B cell (primary cell): ENCODE measurements around the gene CPNE2.

Experiments used
- CTCF ChIP-seq: fragments of 200-600 bp; IDR thresholded peaks from one replicate; pipeline ENCODE4 v1.8.0; 2022; ENCODE audit warnings: antibody characterized with exemption, mild to moderate bottlenecking
- EZH2 ChIP-seq: IDR thresholded peaks from 2 replicates; pipeline ENCODE4 v1.6.1; 2012; ENCODE audit warnings: borderline replicate concordance, low read depth, mild to moderate bottlenecking, moderate library complexity, low read length; ENCODE audit not compliant: insufficient read depth, poor library complexity, severe bottlenecking

DNA sequence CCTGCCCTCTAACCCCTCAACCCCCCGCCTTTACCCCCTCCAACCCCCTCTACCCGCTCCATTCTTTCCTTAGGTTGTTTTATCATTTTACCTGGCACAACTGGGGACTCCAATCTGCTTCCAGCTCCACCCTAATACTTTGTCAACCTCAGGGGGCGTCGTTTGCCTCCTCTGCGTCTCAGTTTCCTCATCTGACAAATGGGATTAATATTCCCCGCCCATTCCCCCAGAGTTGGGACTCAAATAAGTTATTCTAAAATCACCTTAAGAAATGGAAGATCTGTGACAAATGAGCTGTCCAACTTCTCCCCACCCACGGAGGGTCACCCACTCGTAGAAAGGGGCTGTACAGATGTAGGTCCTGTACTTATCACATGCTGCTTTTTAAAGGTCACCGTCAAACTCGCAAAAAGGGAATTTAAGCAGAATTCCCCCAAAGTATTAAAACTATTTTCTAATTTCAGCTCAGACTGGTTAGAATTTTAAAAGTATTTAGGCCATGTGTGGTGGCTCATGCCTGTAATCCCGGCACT, 40.6 kb upstream of the CPNE2 start:
- TF ChIP-seq CTCF (no peak), EZH2 (no peak)
